HUES48 (cell line): ENCODE results near the gene ZNF74.
A peak's percentile ranks its signal among the peaks of the same experiment; 100 is the strongest.

Source experiments
- H3K27ac ChIP-seq: one replicate; pipeline ENCODE4 v1.7.0; 2013; ENCODE audit warnings: low read depth, low read length, inconsistent platforms
- H3K27me3 ChIP-seq: 2 replicates; pipeline ENCODE4 v1.6.1; 2013; ENCODE audit warnings: mild to moderate bottlenecking, low read length; ENCODE audit not compliant: control insufficient read depth, insufficient read depth
- H3K36me3 ChIP-seq: 2 replicates; pipeline ENCODE4 v1.6.1; 2013; ENCODE audit warnings: low read length; ENCODE audit not compliant: control insufficient read depth, insufficient read depth
- H3K4me1 ChIP-seq: 2 replicates; pipeline ENCODE4 v1.6.1; 2013; ENCODE audit warnings: mild to moderate bottlenecking, low read length; ENCODE audit not compliant: control insufficient read depth, insufficient read depth
- H3K4me3 ChIP-seq: 2 replicates; pipeline ENCODE4 v1.5.1; 2013; ENCODE audit warnings: mild to moderate bottlenecking, low read depth, low read length
- H3K9ac ChIP-seq: 2 replicates; pipeline ENCODE4 v1.6.1; 2013; ENCODE audit warnings: mild to moderate bottlenecking, low read depth, low read length, moderate library complexity
- H3K9me3 ChIP-seq: 2 replicates; pipeline ENCODE4 v1.6.1; 2013; ENCODE audit warnings: low read length; ENCODE audit not compliant: control insufficient read depth, insufficient read depth

Gene ZNF74

DNA sequence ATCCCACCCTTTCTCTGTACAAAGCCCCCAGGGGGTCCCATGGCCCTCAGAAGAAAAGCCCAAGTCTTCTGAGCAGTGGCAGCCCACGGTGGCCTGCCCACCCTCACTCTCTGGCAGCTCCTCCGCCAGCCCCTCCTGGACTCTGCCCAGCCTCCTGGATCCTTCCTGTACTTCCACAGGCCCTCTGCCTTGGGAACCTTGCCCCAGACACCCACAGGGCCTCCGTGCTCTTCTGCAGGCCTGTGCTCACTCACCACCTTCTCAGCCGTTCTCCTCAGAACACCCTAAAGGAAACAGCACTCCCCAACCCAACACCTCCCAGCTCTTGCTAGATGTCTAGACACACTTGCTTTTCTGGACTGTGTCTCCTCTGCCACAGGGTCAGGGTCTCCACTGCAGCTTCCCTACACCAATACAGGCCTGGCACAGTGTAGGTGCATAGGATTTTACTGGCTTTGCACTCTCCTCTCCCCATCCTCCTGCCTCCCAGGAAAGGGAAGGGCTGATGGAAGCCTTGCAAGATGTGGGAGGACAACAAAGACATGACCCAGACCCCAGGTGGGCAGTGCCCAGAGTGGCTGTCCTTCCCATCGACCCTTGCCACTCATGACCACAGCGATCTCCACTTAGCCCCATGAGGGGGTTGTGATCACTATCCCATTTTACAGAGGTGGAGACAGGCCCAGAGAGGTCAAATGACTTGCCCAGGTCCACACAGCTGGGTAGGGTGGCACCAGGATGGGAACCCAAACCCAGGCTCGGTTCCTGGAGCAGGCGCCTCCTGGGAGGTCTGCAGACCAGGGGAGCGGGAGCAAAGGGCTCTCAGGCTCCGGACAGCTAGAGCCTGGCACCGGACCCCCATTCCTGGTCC, 41.7 kb downstream of the ZNF74 start:
- Histone ChIP-seq H3K4me3 (peak overlapping the region; percentile 73), H3K36me3 (no peaks in the 10 kb centered on the region), H3K4me1 (peaks cover 14% of the 10 kb centered on the region), H3K27ac (no peak overlapping the region), H3K27me3 (peaks cover 85% of the 10 kb centered on the region), H3K9me3 (no peaks in the 10 kb centered on the region), H3K9ac (no peak overlapping the region)

DNA sequence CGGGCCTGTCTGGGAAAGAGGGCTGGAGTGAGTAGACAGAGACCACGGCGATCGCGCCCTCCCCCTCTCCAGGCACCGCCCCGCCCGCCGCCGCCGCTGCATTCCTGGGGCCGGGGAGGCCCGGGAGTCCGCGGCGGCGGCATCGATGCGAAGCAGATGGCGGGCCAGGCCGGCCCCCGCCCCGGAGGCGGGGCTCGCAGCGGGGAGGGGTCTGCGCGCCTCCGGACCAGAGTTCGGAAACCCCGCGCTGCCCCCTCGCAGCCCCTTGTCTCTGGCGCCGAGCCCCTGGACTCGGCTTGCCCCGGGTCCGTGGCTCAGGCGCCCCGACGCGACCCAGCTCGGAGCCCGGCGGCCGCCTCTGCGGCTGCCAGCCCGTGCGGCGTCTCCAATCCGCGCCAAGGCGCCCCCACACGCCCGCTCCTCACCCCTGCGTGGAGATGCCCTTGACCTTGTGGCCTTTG, 42.4 kb downstream of the ZNF74 start:
- no peaks in the 10 kb centered on the region for H3K36me3 ChIP-seq
- H3K9me3 ChIP-seq, result no peaks in the 10 kb centered on the region
- H3K4me3 ChIP-seq, result peak overlapping the region; percentile 73
- no peak overlapping the region for H3K27ac ChIP-seq
- peaks cover 10% of the 10 kb centered on the region for H3K4me1 ChIP-seq
- H3K27me3 ChIP-seq, result peaks cover 78% of the 10 kb centered on the region
- no peak overlapping the region for H3K9ac ChIP-seq

DNA sequence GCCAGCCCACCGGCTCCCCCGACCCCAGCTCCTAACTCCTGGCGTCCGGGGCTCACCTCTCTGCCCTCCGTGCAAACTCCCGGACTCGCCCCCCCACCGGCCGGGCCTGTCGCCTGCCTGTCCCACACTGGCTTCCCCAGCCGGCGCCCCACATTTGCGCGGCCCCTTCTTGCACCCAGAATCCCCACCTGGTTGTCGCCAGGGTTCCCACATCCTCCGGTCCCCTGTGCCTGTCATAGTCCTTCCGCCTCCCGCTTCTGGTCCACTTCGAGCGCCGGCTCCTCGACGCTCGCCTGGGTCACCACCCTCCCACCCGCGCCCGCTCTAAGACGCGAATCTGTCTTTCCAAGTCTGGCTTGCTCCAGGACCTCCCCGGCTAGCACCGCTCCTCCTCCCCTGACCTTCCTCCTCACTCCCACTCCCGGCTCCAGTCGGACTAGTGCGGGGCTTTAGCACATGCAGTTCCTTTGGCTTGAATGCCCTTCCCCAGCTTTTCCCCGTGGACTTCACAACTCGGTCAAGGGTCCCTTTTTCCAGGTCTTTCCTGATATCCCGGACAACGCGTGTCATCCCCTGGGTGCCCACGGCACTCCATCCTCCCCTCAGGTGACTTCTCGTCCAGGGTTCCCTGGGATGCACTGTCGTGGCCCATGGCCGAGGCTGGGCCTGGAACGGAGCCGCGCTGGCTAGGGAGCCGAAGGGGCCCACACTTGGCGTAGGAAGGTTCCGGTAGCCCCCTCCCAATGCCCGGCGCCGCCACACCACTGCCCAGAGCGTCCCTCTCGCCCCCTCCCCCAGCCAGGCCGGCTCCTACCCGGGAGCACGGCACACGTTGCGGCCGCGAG, 43.0 kb downstream of the ZNF74 start:
- Histone ChIP-seq H3K4me3 (peak overlapping the region; percentile 73), H3K9me3 (no peaks in the 10 kb centered on the region), H3K27me3 (peaks cover 71% of the 10 kb centered on the region), H3K9ac (peak overlapping the region; percentile 31; the same call in 1 of the 2 replicates), H3K4me1 (peaks cover 9% of the 10 kb centered on the region), H3K27ac (no peak overlapping the region), H3K36me3 (no peaks in the 10 kb centered on the region)

DNA sequence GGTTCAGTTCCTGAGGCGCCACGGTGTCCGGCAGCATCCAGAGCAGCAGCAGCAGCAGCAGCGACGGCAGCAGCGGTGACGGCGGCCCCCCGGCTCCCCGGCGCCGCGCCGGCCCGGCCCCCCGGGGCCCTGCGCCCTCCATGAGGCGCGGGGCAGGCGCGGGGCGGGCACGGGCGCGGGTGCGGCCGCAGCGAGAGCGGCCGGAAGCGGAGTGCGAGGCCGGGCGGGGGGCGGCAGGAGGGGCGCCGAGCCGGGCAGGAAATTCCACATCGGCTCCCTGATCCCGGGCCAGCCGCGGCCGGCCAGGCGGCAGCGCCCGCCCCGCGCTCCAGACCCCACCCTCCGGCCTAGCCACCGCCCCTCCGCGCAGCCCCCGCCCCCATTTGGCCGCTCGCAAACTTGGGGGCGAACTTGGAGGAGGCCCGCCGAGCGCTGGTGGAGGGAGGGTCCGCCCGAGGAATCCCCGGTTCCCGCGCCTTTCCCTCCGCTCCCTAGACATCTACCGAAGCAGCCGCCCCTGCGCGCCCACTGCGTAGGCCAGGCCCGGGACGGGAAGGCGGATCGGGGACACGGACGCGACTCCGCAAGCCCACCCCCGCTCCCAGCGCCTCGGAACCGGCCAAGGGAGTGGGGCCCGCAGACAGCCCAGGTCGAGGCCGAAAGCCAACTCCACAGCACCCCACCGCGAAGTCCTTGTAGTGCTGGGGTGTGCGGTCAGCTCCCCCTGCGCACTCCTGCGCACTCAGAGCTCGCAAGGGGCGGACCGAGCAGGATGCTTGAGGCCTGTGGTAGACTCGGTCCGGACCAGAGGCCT, 43.9 kb downstream of the ZNF74 start, which contains the start of gene SCARF2:
Gene SCARF2 (minus strand): TSS at position 213 of the 814 bp plus-strand sequence. CDS start 71 bp downstream, at position 142.
- peaks cover 65% of the 10 kb centered on the region for H3K27me3 ChIP-seq

GRCh38 chr22:20438427-20438677, 44.4 kb downstream of the ZNF74 start:
- H3K27me3 ChIP-seq, result peaks cover 59% of the 10 kb centered on the region
- H3K9ac ChIP-seq, result no peak overlapping the region
- peak overlapping the region; percentile 73 for H3K4me3 ChIP-seq

More for the DNA sequence above, 43.9 kb downstream of the ZNF74 start, which contains the start of gene SCARF2:
- peaks cover 9% of the 10 kb centered on the region for H3K4me1 ChIP-seq
- no peaks in the 10 kb centered on the region for H3K9me3 ChIP-seq
- no peak within 1 kb of the TSS for H3K27ac ChIP-seq
- H3K9ac ChIP-seq, result peak within 1 kb of the TSS; percentile 31; the same call in 1 of the 2 replicates
- H3K4me3 ChIP-seq, result peak within 1 kb of the TSS; percentile 73
- no peaks in the 10 kb centered on the region for H3K36me3 ChIP-seq

DNA sequence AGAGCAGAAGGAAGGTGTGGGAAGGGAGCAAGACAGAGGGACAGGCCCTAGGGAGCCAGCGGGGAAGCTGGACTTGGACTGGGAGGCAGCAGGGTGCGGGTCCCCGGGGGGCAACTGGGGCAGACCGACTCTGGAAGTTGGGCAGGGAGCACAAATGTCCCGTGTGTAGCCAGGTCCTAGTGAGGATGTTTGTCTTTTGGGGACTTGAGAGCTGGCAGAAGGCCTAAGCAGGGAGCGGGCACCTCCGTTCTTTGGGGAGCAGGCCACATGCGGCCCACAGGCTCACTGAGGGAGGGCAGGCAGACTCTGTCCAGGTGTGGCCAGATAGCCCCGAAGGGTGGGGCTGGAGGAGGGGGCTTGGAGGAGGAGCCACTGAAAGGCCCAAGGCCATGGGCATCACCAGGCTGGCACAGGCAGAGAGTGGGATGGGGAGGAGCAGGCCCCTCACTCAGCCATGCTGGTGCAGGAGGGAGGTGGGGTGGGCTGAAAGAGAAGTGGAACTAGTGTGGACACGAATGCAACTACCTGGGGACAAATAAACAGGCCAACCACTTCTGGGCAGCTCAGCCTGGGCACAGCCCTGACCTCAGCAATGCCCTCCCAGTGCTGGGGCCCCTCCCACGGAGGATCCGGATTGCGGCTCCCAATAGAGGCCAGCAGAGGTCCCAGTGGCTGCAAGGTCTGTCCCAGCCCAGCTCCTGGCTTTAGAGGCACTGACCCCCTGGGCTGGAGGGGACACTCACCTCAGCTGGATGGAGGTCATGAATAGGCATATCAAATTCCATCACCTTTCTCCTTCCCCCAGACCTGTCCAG, 44.9 kb downstream of the ZNF74 start:
- Histone ChIP-seq H3K4me3 (peak overlapping the region; percentile 73; the same call in 1 of the 2 replicates), H3K4me1 (peaks cover 9% of the 10 kb centered on the region), H3K27ac (no peak overlapping the region), H3K27me3 (peaks cover 54% of the 10 kb centered on the region), H3K36me3 (no peaks in the 10 kb centered on the region), H3K9ac (no peak overlapping the region), H3K9me3 (no peaks in the 10 kb centered on the region)

More at GRCh38 chr22:20438427-20438677, 44.4 kb downstream of the ZNF74 start:
- no peak overlapping the region for H3K27ac ChIP-seq
- no peaks in the 10 kb centered on the region for H3K36me3 ChIP-seq
- H3K4me1 ChIP-seq, result peaks cover 9% of the 10 kb centered on the region
- H3K9me3 ChIP-seq, result no peaks in the 10 kb centered on the region

GRCh38 chr22:20439556-20439927, 45.6 kb downstream of the ZNF74 start:
- H3K9ac ChIP-seq, result no peak overlapping the region
- peaks cover 48% of the 10 kb centered on the region for H3K27me3 ChIP-seq
- no peaks in the 10 kb centered on the region for H3K9me3 ChIP-seq
- no peaks in the 10 kb centered on the region for H3K36me3 ChIP-seq
- H3K27ac ChIP-seq, result no peak overlapping the region
- no peak overlapping the region for H3K4me3 ChIP-seq
- H3K4me1 ChIP-seq, result peaks cover 9% of the 10 kb centered on the region

GRCh38 chr22:20439928-20440575, 46.1 kb downstream of the ZNF74 start:
- no peaks in the 10 kb centered on the region for H3K9me3 ChIP-seq
- H3K27ac ChIP-seq, result no peak overlapping the region
- H3K4me1 ChIP-seq, result peaks cover 9% of the 10 kb centered on the region
- peaks cover 43% of the 10 kb centered on the region for H3K27me3 ChIP-seq
- no peak overlapping the region for H3K4me3 ChIP-seq
- no peaks in the 10 kb centered on the region for H3K36me3 ChIP-seq
- H3K9ac ChIP-seq, result no peak overlapping the region

DNA sequence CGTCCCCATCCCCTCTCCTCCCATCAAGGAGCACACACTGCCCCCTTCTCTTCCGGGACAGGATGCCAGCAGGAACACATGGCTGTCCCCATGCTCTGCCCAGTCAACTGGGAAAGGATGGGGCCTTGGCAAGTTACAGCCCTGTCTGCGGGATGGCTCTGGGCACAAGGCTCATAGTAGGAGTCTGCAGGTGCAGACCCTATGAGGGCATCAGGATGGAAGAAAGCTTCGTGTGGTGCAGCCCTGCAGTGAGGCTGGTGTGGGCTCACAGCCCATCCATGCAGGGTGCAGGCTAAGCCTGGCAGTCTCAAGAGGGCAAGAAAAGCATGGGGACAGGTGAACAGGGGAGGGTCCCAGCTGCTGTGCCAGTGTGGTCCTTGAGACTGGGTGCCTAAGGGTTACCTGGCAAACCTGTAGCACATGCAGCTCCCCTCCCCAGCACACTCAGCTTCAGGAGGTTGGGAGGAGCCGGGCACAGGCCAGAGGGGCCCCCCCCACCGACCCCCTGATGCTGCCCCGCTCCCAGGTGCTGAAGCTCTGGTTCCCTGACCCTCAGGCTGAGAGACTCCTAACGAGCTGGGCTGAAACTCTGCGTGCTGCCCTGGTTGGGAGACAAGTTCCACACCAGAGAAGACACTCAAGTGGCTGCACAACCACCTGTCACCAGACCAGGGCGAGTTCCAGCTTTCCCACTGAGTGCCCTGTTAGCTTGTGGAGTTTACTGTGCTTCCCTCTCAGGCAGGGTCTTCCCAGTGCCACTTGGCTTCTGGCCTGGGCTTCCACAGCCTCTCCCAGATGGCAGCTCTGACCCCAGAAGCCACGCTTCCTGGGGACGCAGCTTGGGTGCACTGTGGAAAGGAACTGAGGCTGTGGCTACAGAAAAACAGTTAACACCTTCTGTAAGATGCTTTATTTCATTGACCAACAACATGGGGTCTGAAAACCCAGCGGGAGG, 47.0 kb downstream of the ZNF74 start:
- Histone ChIP-seq H3K27me3 (peaks cover 34% of the 10 kb centered on the region), H3K4me3 (no peak overlapping the region), H3K36me3 (no peaks in the 10 kb centered on the region), H3K27ac (no peak overlapping the region), H3K9ac (no peak overlapping the region), H3K4me1 (peaks cover 8% of the 10 kb centered on the region), H3K9me3 (no peaks in the 10 kb centered on the region)
